Thyroid gland (tissue), 4 donors: Measurements from ENCODE around the gene ACE2.

ENCODE experiments used
- CTCF ChIP-seq, 6 experiments: fragments of 200-600 bp in 3 of 6; fragments of 450-650 bp in 3 of 6; sonication (generic) in 3 of 6; IDR thresholded peaks; one replicate each; pipeline ENCODE4 v1.5.1; 2016 to 2019; ENCODE audit warnings: antibody characterized with exemption in 6 of 6, mild to moderate bottlenecking in 2 of 6, inconsistent platforms in 1 of 6, moderate library complexity in 1 of 6
- POLR2A ChIP-seq, 2 donors: fragments of 450-650 bp; IDR thresholded peaks; one replicate each; pipeline ENCODE4 v1.6.1; 2017; ENCODE audit warnings: antibody characterized with exemption in 2 of 2, mild to moderate bottlenecking in 2 of 2, moderate library complexity in 1 of 2

- TF ChIP-seq POLR2A (IDR thresholded peaks at IDR 0.05), result no peak
- no peak for TF ChIP-seq CTCF (IDR thresholded peaks at IDR 0.05)
These were observed 30.6 kb downstream of the ACE2 start for GRCh38 chrX:15570145-15570544.
